SK-N-MC (cell line): ENCODE data around the gene OSM.

ENCODE experiments used
- DNase-seq: peaks from one replicate; pipeline ENCODE4 v3.0.0-alpha.2; 2011; ENCODE audit warnings: low read depth, low spot score
- H3K27ac ChIP-seq: fragments of 200-600 bp; sonication (generic); 2 replicates; pipeline ENCODE4 v1.5.1; 2016; ENCODE audit warnings: mixed run types
- H3K36me3 ChIP-seq: fragments of 200-600 bp; sonication (generic); 2 replicates; pipeline ENCODE4 v1.6.1; 2017; ENCODE audit warnings: antibody characterized with exemption, low read length, mixed read lengths; ENCODE audit not compliant: insufficient read depth
- H3K4me3 ChIP-seq: fragments of 200-600 bp; sonication (generic); 2 replicates; pipeline ENCODE4 v1.5.1; 2016
- H3K9ac ChIP-seq: fragments of 200-600 bp; sonication (generic); 2 replicates; pipeline ENCODE4 v1.8.0; 2017; ENCODE audit warnings: mixed run types, mixed read lengths; ENCODE audit not compliant: insufficient read length
- H3K9me3 ChIP-seq: fragments of 200-600 bp; sonication (generic); 2 replicates; pipeline ENCODE4 v1.6.1; 2017; ENCODE audit warnings: low read depth, mild to moderate bottlenecking, antibody characterized with exemption, low read length, moderate library complexity, mixed read lengths
- EZH2 ChIP-seq: fragments of 200-600 bp; sonication (generic); IDR thresholded peaks from one replicate; pipeline ENCODE4 v1.6.1; 2017; ENCODE audit warnings: antibody characterized with exemption
- FOXP2 ChIP-seq: optimal IDR thresholded peaks from 2 replicates; pipeline ENCODE3; 2011; ENCODE audit warnings: mild to moderate bottlenecking, moderate library complexity; ENCODE audit not compliant: insufficient read depth; ENCODE audit errors: extremely low read length, control extremely low read depth
- POLR2AphosphoS5 ChIP-seq: IDR thresholded peaks from 2 replicates; pipeline ENCODE4 v1.6.1; 2012; ENCODE audit warnings: mild to moderate bottlenecking, low read depth, low read length, borderline replicate concordance

OSM gene

DNA sequence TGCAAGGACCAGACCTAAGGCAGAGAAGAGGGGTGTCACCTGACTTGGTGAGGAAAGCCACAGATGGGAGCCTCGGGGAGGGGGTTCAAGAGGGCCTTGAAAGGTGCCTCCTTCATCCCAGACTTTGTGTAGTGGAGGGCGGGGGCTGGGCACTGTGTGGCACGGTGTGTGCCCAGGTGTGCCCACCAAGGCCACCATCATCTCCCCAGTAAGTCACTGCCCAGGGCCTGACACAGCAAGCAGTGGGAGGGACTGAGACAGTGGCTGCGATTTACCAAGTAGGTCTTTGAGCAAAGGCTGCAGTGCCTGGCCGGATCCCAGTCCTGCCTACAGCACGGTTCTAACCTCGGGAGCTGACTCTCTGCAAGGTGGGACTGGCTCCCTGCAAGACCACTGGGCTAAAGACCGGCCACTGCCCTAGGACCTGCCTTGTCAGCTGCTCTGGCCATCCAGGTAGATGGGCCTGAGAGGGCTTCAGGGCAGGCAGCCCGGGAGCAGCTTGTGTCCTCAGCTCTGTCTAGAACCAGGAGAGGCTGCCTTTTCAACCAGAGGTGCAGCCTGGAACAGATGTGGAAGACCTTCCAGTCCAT is 1.4 kb downstream of the OSM start:
- Histone ChIP-seq H3K9me3 (no peaks in the 10 kb centered on the region), H3K9ac (no peak overlapping the region), H3K4me3 (no peak overlapping the region), H3K36me3 (no peaks in the 10 kb centered on the region), H3K27ac (no peak overlapping the region)
- TF ChIP-seq FOXP2 = no peak
- no peak for TF ChIP-seq POLR2AphosphoS5
- TF ChIP-seq EZH2 = no peak
- DNase-seq = no peak

DNA sequence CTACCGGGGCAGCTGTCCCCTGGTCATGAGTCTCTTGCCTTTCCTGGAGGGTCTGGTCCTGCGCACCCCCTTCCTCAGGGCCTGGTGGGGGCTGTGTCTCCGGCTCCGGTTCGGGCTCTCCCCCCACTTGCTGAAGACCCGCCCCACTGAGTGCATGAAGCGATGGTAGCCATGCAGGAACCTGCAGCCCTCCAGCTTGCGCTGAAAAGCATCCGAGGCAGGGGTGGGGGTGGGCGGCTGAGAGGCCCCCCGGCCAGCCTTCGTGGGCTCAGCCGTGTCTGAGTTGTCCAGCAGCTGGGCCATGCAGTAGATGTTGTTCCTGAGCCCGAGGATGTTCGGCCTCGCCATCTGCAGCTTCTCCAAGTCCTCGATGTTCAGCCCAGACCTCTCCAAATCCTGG is 2.8 kb downstream of the OSM start:
- no peak overlapping the region for H3K9ac ChIP-seq
- TF ChIP-seq FOXP2 (no peak), POLR2AphosphoS5 (no peak), EZH2 (no peak)
- DNase-seq = no peak

DNA sequence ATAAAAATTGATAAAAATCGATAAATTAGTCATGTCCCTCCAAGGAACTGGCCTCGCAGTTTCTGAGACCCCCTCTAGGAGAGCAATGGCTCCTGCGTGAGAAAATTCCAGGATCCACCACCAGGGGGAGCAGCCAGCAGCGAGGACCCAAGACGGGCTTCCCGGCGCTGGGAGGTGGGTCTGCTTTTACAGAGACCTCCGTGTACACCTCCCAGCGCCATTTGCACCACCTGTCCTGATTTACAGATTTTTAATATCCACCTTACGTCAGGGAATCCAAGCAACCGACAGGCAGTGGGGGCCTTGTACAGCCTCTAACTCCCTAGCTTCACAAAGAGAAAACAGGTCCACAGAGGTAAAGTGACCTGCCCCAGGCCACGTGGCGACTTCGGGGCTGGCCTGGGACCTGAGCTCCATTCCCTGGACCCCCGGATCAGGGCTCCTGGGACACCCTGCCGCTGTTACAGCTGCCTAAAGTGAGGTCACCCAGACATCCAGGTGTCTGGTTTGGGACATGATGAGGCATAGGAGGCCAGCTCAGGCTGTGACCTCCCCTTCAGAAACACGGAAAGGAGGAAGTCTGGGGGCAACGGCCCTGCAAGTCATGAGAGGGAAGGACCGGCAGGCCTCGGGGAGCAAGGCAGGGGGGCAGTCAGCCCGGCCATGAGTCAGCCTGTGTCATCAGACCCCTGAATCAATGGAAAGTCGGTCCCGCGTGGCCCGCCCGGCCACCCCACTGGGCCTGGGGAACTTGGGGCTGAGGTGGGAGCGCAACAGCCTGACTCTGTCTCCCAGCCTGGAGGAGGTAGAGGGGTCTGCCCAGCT is 3.5 kb downstream of the OSM start:
- H3K4me3 ChIP-seq = no peak overlapping the region
- no peaks in the 10 kb centered on the region for H3K9me3 ChIP-seq
- TF ChIP-seq FOXP2 (no peak), POLR2AphosphoS5 (no peak), EZH2 (no peak)
- H3K9ac ChIP-seq = no peak overlapping the region
- DNase-seq = no peak
- no peaks in the 10 kb centered on the region for H3K36me3 ChIP-seq
- H3K27ac ChIP-seq = no peak overlapping the region

More for the DNA sequence above, 2.8 kb downstream of the OSM start:
- no peaks in the 10 kb centered on the region for H3K36me3 ChIP-seq
- no peaks in the 10 kb centered on the region for H3K9me3 ChIP-seq
- H3K4me3 ChIP-seq = no peak overlapping the region
- H3K27ac ChIP-seq = no peak overlapping the region

DNA sequence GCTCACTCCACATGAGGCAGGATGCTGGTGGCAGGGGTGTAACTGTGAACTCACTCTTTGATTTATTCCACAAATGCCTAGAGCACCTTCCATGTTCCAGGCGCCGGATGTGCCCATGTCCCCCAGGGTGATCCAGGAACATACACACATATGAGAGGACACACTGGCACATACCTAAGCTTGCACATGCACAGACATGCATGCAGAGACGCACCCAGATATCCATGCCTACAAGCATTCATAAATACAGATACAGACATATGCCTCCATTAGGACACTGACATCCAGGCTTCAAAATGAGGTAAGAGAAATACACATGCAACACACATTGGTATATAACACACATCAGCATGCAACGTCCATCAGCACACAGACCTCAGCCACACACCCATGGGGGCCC is 4.5 kb downstream of the OSM start:
- Histone ChIP-seq H3K9me3 (no peaks in the 10 kb centered on the region), H3K4me3 (no peak overlapping the region), H3K27ac (no peak overlapping the region), H3K9ac (no peak overlapping the region), H3K36me3 (no peaks in the 10 kb centered on the region)
- no peak for DNase-seq
- TF ChIP-seq EZH2 (no peak), FOXP2 (no peak), POLR2AphosphoS5 (no peak)

DNA sequence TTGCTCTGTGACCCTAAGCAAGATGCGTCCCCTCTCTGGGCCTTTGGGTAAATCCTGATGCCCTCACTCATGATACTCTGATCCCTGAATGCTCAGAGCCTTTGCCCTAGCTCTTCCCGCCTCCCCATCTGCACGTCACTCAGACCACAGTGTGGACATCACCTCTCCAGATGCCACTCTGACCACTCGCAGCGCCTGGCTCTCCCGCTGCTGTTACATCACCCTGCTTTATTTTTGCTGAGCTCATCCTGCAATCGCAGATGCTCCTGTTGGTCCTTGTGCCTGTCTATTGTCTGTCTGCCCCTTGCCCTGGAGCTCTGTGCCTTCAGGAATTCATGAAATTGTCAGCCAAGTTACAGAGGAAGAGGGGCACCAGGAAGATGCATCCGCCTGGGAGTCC is 5.5 kb downstream of the OSM start:
- Histone ChIP-seq H3K27ac (no peak overlapping the region), H3K4me3 (no peak overlapping the region), H3K9ac (no peak overlapping the region), H3K36me3 (no peaks in the 10 kb centered on the region), H3K9me3 (no peaks in the 10 kb centered on the region)
- TF ChIP-seq POLR2AphosphoS5 (no peak), EZH2 (no peak), FOXP2 (no peak)
- no peak for DNase-seq

DNA sequence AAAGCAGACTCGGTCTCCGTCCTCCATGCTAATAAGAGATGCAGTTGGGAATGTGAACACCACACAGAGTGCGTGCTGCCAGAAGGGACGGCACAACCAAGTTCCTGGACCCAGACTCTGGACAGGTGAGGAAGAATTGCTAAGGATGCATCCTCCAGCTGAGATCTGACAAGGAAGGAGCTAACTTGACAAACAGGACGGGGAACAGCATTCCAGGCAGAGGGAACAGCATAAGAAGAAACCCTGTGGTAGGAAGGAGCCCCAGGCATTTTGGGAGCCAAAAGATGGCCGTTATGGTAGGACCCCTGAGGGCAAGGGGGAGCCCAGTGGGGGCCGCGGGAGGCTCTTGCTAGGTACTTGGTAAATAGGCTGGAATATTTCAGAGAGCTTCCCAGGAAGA is 6.0 kb downstream of the OSM start:
- H3K36me3 ChIP-seq = no peaks in the 10 kb centered on the region
- TF ChIP-seq POLR2AphosphoS5 (no peak), FOXP2 (no peak), EZH2 (no peak)
- no peak overlapping the region for H3K27ac ChIP-seq
- DNase-seq = no peak
- H3K9ac ChIP-seq = no peak overlapping the region
- no peak overlapping the region for H3K4me3 ChIP-seq
- H3K9me3 ChIP-seq = no peaks in the 10 kb centered on the region

DNA sequence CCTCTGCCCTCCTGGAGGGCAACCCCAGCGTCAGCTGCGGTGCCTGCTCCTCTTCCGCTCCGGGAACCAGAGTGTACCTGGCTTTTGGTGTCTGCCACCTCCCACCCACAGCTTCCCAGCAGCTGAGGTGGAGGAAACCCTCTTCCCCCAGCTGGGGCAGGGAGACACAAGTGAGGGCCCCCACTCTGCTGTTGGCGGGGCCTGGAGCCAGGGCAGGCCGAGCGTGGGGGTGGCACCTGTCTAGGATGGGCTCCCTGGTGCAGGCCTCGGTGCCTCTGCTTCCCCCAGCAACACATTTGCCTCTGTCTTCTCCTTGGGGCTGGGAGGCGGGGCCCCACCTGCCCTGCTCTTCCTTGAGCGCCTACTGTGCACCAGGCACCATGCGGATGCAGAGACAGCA is 6.4 kb downstream of the OSM start:
- TF ChIP-seq FOXP2 (no peak), EZH2 (no peak), POLR2AphosphoS5 (no peak)
- H3K36me3 ChIP-seq = no peaks in the 10 kb centered on the region
- H3K9me3 ChIP-seq = no peaks in the 10 kb centered on the region
- DNase-seq = no peak
- H3K27ac ChIP-seq = no peak overlapping the region
- no peak overlapping the region for H3K4me3 ChIP-seq
- H3K9ac ChIP-seq = no peak overlapping the region

DNA sequence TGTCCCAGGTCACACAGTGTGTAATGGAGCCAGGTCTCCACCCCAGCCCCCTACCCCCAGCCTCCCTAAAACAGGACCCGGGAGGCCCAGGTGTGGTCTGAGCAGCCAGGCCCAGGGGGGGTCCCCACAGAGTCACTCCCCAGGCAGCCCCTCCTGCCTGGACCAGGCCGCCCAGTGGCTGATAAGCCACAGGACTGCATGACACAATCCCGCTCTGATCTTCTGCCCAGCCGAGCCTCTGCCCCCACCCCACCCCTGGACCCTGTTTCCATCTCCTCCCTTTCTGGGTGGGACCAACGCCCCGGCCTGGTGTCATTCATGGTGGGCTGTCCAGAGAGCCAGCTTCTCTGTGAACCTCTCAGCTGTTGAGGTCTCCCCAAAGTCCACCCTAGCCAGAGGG is 12.3 kb downstream of the OSM start:
- no peak for TF ChIP-seq FOXP2
- no peak for TF ChIP-seq EZH2
- no peak for TF ChIP-seq POLR2AphosphoS5
- Histone ChIP-seq H3K9ac (no peak overlapping the region), H3K4me3 (no peak overlapping the region), H3K36me3 (no peaks in the 10 kb centered on the region), H3K27ac (no peak overlapping the region), H3K9me3 (no peaks in the 10 kb centered on the region)
- DNase-seq = no peak
